HepG2 (cell line): ENCODE results near the gene PHF5A. TPM values are rescaled to one million over a fixed set of nuclear protein-coding genes. Genes with fewer than 3 reads are reported as not detected.

Experiments used
- ATAC-seq: fragments of 200-7000 bp; cut with Tn5 transposase; 3 replicates; pipeline ENCODE4 v1.9.1; 2020; ENCODE audit warnings: mild to moderate bottlenecking, moderate library complexity
- BruUV-seq: library from RNA; stranded (reverse); fragments of 400-500 nt; replicated peaks from 2 replicates; lab custom pipeline; 2021; lab: Mats Ljungman, UMichigan
- CTCF ChIA-PET: fragments of 300-600 bp; formaldehyde crosslinking; extraction: SDS; loops from one replicate; lab custom pipeline; 2021; ENCODE audit warnings: low total read pairs, inconsistent platforms, low intra/inter-chr PET ratio; lab: Yijun Ruan, JAX
- POLR2A ChIA-PET: fragments of 350-600 bp; sonication (Branson Sonifier 250); formaldehyde crosslinking; loops from one replicate; lab custom pipeline; 2020; ENCODE audit warnings: antibody characterized with exemption, inconsistent platforms; lab: Yijun Ruan, JAX
- DNase-seq: peaks from one replicate; pipeline ENCODE4 v3.0.0-alpha.2; 2015; ENCODE audit warnings: low spot score
- FAIRE-seq: peaks from 3 replicates; lab custom pipeline; 2011; peaks lifted over from hg19 to GRCh38; lab: Jason Lieb, UNC
- H2AFZ ChIP-seq: one replicate; pipeline ENCODE4 v1.6.1; 2011; ENCODE audit warnings: low read length, inconsistent platforms
- H3K27ac ChIP-seq: fragments of 300-600 bp; 3 replicates; pipeline ENCODE4 v1.8.0; 2011; ENCODE audit warnings: mixed run types, mild to moderate bottlenecking, mixed read lengths, low read length, inconsistent platforms; ENCODE audit not compliant: insufficient read depth; ENCODE audit errors: extremely low read length
- H3K27me3 ChIP-seq, 2 experiments: fragments of 200-600 bp in 1 of 2; 2 replicates in 1 of 2; 3 replicates in 1 of 2; pipeline versions ENCODE4 v1.6.0 to v1.8.0; 2011; ENCODE audit warnings: low read length in 2 of 2, mild to moderate bottlenecking in 2 of 2, moderate library complexity in 2 of 2, inconsistent platforms in 1 of 2; ENCODE audit not compliant: insufficient read depth in 2 of 2, control insufficient read depth in 1 of 2
- H3K36me3 ChIP-seq, 2 experiments: fragments of 200-600 bp in 1 of 2; replicated peaks in 1 of 2; 2 replicates in 1 of 2; 3 replicates in 1 of 2; pipeline versions ENCODE4 v1.5.1 to v1.8.0; 2011; ENCODE audit warnings: low read length in 2 of 2, inconsistent platforms in 1 of 2; ENCODE audit not compliant: insufficient read depth in 2 of 2, control insufficient read depth in 1 of 2
- H3K4me1 ChIP-seq: 2 replicates; pipeline ENCODE4 v1.5.1; 2012; ENCODE audit warnings: low read length, inconsistent platforms; ENCODE audit not compliant: insufficient read depth
- H3K4me2 ChIP-seq: 2 replicates; pipeline ENCODE4 v1.6.0; 2011; ENCODE audit warnings: low read depth, low read length, inconsistent platforms
- H3K4me3 ChIP-seq, 3 experiments: fragments of 200-600 bp in 1 of 3; sonication (generic), shearing (Covaris generic) in 1 of 3; replicated peaks in 1 of 3; 2 replicates each; pipeline ENCODE4 v1.5.1; 2011 to 2016; ENCODE audit warnings: low read length in 3 of 3, inconsistent platforms in 2 of 3, low read depth in 2 of 3, mild to moderate bottlenecking in 2 of 3, control low read depth in 1 of 3, mixed read lengths in 1 of 3; ENCODE audit not compliant: insufficient read depth in 1 of 3
- H3K79me2 ChIP-seq: one replicate; pipeline ENCODE4 v1.6.1; 2011; ENCODE audit warnings: low read length, inconsistent platforms; ENCODE audit not compliant: insufficient read depth
- H3K9ac ChIP-seq: 2 replicates; pipeline ENCODE4 v1.6.0; 2011; ENCODE audit warnings: mild to moderate bottlenecking, low read depth, low read length, inconsistent platforms; ENCODE audit not compliant: insufficient read depth
- H3K9me3 ChIP-seq: 2 replicates; pipeline ENCODE4 v1.5.1; 2012; ENCODE audit warnings: mild to moderate bottlenecking, low read length
- H4K20me1 ChIP-seq: 2 replicates; pipeline ENCODE4 v1.6.0; 2011; ENCODE audit warnings: inconsistent platforms, mild to moderate bottlenecking, low read length, moderate library complexity; ENCODE audit not compliant: insufficient read depth
- ASH2L ChIP-seq: fragments of 300-600, 200-600 bp; sonication (generic); IDR thresholded peaks from 2 replicates; pipeline ENCODE4 v1.7.0; 2017; ENCODE audit warnings: low read depth, mild to moderate bottlenecking, moderate library complexity, mixed read lengths, low read length; ENCODE audit not compliant: insufficient read length
- HDAC1 ChIP-seq: sonication (generic); formaldehyde crosslinking; IDR thresholded peaks from 2 replicates; pipeline ENCODE4 v1.5.1; 2020; ENCODE audit warnings: mild to moderate bottlenecking, missing genetic modification reagents
- KDM5A ChIP-seq: fragments of 200-600 bp; sonication (generic); IDR thresholded peaks from 2 replicates; pipeline ENCODE4 v1.7.0; 2018; ENCODE audit warnings: antibody characterized with exemption, mild to moderate bottlenecking, low read length, borderline replicate concordance
- NR1H2 ChIP-seq: sonication (generic); formaldehyde crosslinking; IDR thresholded peaks from 2 replicates; pipeline ENCODE4 v1.8.1; 2022; ENCODE audit warnings: low read depth, missing genetic modification reagents, borderline replicate concordance
- SATB2 ChIP-seq: sonication (generic); formaldehyde crosslinking; IDR thresholded peaks from 2 replicates; pipeline ENCODE4 v1.5.0; 2020; ENCODE audit warnings: missing genetic modification reagents
- SMC3 ChIP-seq: IDR thresholded peaks from 2 replicates; pipeline ENCODE4 v1.6.1; 2011; ENCODE audit warnings: low read length, improper control_type of control experiment
- STAT5B ChIP-seq: sonication (generic); formaldehyde crosslinking; IDR thresholded peaks from 2 replicates; pipeline ENCODE4 v1.4.0; 2020; ENCODE audit warnings: missing genetic modification reagents
- ZNF274 ChIP-seq: sonication (generic); formaldehyde crosslinking; IDR thresholded peaks from 2 replicates; pipeline ENCODE4 v1.5.1; 2020; ENCODE audit warnings: mild to moderate bottlenecking, missing genetic modification reagents
- ZNF30 ChIP-seq: sonication (generic); formaldehyde crosslinking; IDR thresholded peaks from 2 replicates; pipeline ENCODE4 v1.5.0; 2020; ENCODE audit warnings: mild to moderate bottlenecking, missing genetic modification reagents
- ZNF777 ChIP-seq: sonication (generic); formaldehyde crosslinking; IDR thresholded peaks from 2 replicates; pipeline ENCODE4 v1.4.0; 2020; ENCODE audit warnings: missing genetic modification reagents
- ZNF879 ChIP-seq: sonication (generic); formaldehyde crosslinking; IDR thresholded peaks from 2 replicates; pipeline ENCODE4 v1.8.1; 2023; ENCODE audit warnings: missing genetic modification reagents
- WGBS: methylation state at CpG from one replicate; pipeline ENCODE4 v1.1.6; 2017; ENCODE audit warnings: low lambda C conversion rate; 5-methylcytosine and 5-hydroxymethylcytosine counted together
- in situ Hi-C: cut with HindIII; loops from 2 replicates; pipeline ENCODE4 v1.10.0; 2017; ENCODE audit warnings: low pct_unique_long_range_greater_than_20kb; ENCODE audit not compliant: extremely low pct_ligation_motif_present
- intact Hi-C: fragments of 100-400 bp; cut with micrococcal nuclease; formaldehyde crosslinking; loops from one replicate; pipeline ENCODE4 v1.10.0; 2022; ENCODE audit not compliant: unreplicated experiment
- polyA plus RNA-seq, 8 experiments: library from polyadenylated mRNA; depleted of rRNA in 3 of 8; stranded (reverse) in 7 of 8; unstranded in 1 of 8; fragments of >200 nt; fragmentation: Illumina TruSeq in 4 of 8; extraction: Trizol in 4 of 8; gene quantifications; 2 replicates each; pipeline versions ENCODE4 v1.2.1 to v1.2.3, GENCODE V29; 2011 to 2016; ENCODE audit warnings: low read depth in 4 of 8, missing spikeins in 1 of 8, mixed read lengths in 1 of 8; ENCODE audit not compliant: insufficient read depth in 1 of 8
- total RNA-seq, 5 experiments: library from RNA; depleted of rRNA; stranded (reverse); fragments of >200 nt; fragmentation: Illumina TruSeq; extraction: Trizol; gene quantifications; 2 replicates each; pipeline ENCODE4 v1.2.3, GENCODE V29; 2016; ENCODE audit warnings: low read depth in 1 of 5
- TF ChIP-seq, protein P1 (sequence below): sonication (generic); formaldehyde crosslinking; IDR thresholded peaks from 2 replicates; pipeline ENCODE4 v1.8.1; 2022; ENCODE audit warnings: low read depth, mild to moderate bottlenecking, missing genetic modification reagents
- TF ChIP-seq, protein P2 (sequence below): sonication (generic); formaldehyde crosslinking; IDR thresholded peaks from 2 replicates; pipeline ENCODE4 v1.4.0; 2020; ENCODE audit warnings: missing genetic modification reagents
- TF ChIP-seq, protein P3 (sequence below): sonication (generic); formaldehyde crosslinking; IDR thresholded peaks from 2 replicates; pipeline ENCODE4 v1.4.0; 2020; ENCODE audit warnings: missing genetic modification reagents, borderline replicate concordance

PHF5A gene
- total and polyA plus RNA-seq, 2 of the 13 experiments (the other 11 are each of a cell fraction or from before 2014, with no cell fraction given) = 56.6 to 105 TPM

DNA sequence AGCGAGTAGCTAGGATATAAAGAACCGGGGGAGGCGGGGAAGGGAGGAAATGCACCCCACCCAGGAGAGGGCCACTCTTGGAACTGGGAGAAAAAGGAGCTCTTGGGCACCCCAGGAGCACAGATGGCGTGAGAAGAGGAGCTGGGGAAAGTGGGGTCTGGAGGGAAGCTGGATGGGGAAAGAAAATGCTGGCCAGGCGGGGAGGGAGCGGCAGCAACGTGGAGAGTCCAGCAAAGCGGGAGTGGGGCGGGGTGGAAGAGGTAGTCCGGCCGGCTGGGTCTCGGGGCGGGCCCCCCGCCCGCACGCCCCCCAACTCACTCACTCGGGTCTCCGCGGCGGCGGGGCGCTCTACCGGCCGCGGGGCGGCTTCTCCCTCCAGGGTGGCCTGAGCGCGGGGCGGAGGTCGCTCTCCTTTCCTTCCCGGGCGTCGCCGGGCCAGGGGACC lies 22.4 kb downstream of the PHF5A start (continued):
- TF ChIP-seq, protein P1, sequence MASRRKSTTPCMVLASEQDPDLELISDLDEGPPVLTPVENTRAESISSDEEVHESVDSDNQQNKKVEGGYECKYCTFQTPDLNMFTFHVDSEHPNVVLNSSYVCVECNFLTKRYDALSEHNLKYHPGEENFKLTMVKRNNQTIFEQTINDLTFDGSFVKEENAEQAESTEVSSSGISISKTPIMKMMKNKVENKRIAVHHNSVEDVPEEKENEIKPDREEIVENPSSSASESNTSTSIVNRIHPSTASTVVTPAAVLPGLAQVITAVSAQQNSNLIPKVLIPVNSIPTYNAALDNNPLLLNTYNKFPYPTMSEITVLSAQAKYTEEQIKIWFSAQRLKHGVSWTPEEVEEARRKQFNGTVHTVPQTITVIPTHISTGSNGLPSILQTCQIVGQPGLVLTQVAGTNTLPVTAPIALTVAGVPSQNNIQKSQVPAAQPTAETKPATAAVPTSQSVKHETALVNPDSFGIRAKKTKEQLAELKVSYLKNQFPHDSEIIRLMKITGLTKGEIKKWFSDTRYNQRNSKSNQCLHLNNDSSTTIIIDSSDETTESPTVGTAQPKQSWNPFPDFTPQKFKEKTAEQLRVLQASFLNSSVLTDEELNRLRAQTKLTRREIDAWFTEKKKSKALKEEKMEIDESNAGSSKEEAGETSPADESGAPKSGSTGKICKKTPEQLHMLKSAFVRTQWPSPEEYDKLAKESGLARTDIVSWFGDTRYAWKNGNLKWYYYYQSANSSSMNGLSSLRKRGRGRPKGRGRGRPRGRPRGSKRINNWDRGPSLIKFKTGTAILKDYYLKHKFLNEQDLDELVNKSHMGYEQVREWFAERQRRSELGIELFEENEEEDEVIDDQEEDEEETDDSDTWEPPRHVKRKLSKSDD (CRISPR knock-in tag) = no peak
- TF ChIP-seq ZNF274 (CRISPR knock-in tag) (no peak), ZNF30 (no peak)
- TF ChIP-seq, protein P2, sequence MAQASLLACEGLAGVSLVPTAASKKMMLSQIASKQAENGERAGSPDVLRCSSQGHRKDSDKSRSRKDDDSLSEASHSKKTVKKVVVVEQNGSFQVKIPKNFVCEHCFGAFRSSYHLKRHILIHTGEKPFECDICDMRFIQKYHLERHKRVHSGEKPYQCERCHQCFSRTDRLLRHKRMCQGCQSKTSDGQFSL (CRISPR knock-in tag) = peak; percentile 50; the same call in 1 of the 2 replicates
- TF ChIP-seq, all 625 proteins: peak for 3

DNA sequence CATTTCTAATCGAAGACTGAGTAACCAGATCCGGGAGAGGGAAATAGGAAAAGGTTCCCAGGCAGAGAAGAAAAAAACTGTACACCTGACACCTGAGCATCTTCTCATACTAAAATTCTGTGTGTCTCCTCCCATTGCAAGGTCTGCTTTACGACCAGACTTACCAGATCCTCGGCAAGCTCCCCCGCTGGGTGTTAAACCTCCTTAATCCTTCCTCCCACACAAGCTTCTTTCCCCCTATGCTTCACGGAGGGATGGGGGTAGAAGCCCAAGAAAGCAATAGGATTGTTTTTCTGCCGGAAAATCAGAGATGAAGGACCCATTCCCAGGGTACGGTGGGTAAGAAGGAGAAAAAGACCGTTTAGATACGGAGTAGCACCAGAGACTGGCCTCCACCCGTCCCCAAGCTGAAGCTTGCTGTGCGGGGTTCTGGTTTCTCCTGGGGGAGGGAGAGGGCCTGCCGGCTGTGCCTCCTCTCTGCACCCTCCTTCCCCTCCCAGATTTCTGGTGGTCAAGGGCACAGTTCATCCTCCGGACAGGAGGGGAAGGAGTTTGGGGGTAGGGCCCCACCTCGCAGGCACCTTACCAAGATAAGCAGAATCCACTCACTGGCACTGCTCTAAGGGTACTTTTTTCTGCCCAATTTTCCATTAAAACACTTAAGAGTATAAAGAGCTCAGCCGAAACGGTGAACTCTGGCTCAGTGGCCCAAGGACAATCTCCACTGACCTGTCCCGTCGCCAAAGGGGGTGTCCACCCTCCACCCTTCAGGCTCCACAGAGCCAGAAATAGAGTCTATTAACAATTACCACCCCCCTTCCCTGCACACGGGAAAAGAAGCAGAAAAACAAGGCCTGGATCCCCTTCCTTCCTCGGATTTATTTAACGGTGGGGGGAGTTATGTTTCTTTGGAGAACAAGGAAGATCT lies 23.1 kb downstream of the PHF5A start:
- H3K36me3 ChIP-seq = peaks cover 4 to 9% of the 10 kb centered on the region in 2 experiments; a peak in 3 of 5 replicates
- no peaks in the 10 kb centered on the region; a peak in 1 of 5 replicates for H3K27me3 ChIP-seq
- WGBS = under 1% methylated on average over 22 of the region's 22 CpGs
- H3K4me2 ChIP-seq = peak overlapping the region; percentile 93
- no peaks in the 10 kb centered on the region for H3K9me3 ChIP-seq
- H3K4me1 ChIP-seq = peaks cover 27% of the 10 kb centered on the region
- peak overlapping the region; percentile 89 to 97 (median 90) for H3K4me3 ChIP-seq
- ChIA-PET POLR2A (interaction anchor here (0.8 to 5.2 kb wide), 18 partner anchors 8 to 176 kb away, joined by 3 to 122 read pairs (median 6); partner anchors contain the start of genes ACO2, DESI1, PHF5A and PMM1), CTCF (no interaction called here)
- no peak for FAIRE-seq
- TSS peak; percentile 48 for BruUV-seq
- DNase-seq = no peak
- peaks cover 9% of the 10 kb centered on the region for H4K20me1 ChIP-seq
- no peak overlapping the region for H2AFZ ChIP-seq
- peaks cover 60% of the 10 kb centered on the region for H3K79me2 ChIP-seq
- H3K27ac ChIP-seq = peak overlapping the region; percentile 100
- in situ Hi-C loops = no loop called here
- intact Hi-C loops = loop anchor here (10.0 kb wide), 1 partner anchor 161 kb away; the partner anchor contains the start of gene RANGAP1
- ATAC-seq = no peak
- H3K9ac ChIP-seq = peak overlapping the region; percentile 99
- TF ChIP-seq HDAC1 (0 out of 2 replicates have a peak, but pooled peaks have one; percentile 2), SATB2 (CRISPR knock-in tag) (no peak), ASH2L (peak; percentile 11), ZNF879 (CRISPR knock-in tag) (0 out of 2 replicates have a peak, but pooled peaks have one; percentile 22), NR1H2 (CRISPR knock-in tag) (no peak), SMC3 (no peak), STAT5B (CRISPR knock-in tag) (no peak), KDM5A (peak; percentile 40; the same call in 1 of the 2 replicates), ZNF777 (CRISPR knock-in tag) (no peak)
- TF ChIP-seq, protein P3, sequence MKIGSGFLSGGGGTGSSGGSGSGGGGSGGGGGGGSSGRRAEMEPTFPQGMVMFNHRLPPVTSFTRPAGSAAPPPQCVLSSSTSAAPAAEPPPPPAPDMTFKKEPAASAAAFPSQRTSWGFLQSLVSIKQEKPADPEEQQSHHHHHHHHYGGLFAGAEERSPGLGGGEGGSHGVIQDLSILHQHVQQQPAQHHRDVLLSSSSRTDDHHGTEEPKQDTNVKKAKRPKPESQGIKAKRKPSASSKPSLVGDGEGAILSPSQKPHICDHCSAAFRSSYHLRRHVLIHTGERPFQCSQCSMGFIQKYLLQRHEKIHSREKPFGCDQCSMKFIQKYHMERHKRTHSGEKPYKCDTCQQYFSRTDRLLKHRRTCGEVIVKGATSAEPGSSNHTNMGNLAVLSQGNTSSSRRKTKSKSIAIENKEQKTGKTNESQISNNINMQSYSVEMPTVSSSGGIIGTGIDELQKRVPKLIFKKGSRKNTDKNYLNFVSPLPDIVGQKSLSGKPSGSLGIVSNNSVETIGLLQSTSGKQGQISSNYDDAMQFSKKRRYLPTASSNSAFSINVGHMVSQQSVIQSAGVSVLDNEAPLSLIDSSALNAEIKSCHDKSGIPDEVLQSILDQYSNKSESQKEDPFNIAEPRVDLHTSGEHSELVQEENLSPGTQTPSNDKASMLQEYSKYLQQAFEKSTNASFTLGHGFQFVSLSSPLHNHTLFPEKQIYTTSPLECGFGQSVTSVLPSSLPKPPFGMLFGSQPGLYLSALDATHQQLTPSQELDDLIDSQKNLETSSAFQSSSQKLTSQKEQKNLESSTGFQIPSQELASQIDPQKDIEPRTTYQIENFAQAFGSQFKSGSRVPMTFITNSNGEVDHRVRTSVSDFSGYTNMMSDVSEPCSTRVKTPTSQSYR (CRISPR knock-in tag) = no peak
